ACHN (cell line): ENCODE results near the gene PAPSS2.
A peak's percentile ranks its signal among the peaks of the same experiment; 100 is the strongest.
"Not testable (repeated sequence)": the region's sequence is repeated elsewhere in the genome, so short reads cannot be mapped to it uniquely, and the experiment has no call there.

ENCODE experiments used
- DNase-seq: peaks from one replicate; pipeline ENCODE4 v3.0.0-alpha.2; 2015
- in situ Hi-C: cut with HindIII; loops from 2 replicates; pipeline ENCODE4 v1.10.0; 2017; ENCODE audit warnings: low sequenced_read_pairs, low pct_ligation_motif_present, low pct_unique_long_range_greater_than_20kb

The PAPSS2 gene

DNA sequence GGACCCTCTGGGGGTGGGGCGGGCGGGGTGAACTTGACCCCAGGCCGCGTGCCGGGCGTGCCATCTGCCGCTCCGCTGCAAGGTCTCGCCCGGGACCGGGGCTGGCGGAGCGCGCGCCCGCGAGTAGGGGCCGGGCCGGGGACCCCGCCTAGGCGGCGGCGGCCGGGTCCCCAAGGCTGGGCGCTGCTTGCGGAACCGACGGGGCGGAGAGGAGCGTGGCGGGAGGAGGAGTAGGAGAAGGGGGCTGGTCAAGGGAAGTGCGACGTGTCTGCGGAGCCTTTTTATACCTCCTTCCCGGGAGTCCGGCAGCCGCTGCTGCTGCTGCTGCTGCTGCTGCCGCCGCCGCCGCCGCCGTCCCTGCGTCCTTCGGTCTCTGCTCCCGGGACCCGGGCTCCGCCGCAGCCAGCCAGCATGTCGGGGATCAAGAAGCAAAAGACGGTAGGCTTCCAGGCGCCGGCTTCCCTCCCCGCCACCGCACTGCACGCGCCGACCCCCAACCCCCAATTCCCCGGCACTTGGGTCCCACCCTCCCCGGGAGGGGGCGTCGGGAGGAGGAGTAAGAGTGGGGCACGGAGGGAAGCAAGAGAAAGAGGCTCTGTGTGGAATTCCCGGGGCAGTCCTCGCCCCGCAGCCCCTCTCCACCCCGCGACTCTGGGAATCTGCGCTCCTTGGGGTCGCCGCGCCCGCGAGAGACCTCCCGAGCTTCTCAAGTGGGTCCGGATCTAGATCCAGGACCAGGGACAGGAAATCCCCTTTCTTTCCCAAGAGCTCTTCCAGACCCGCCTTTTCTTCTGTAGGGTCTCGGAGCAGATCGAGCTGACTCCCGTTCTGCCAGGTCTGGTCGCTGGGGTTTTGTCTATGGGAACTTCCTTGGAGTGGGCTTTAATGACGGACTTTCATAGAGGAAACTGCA, at the start of gene PAPSS2:
TSS of gene PAPSS2 (plus strand) at position 308 of the 913 bp plus-strand sequence. CDS start at position 412, 104 bp downstream.
- in situ Hi-C loops, result loop anchor here (25.0 kb wide), 1 partner anchor 102 kb away; no protein-coding TSS in a partner anchor
- peak; percentile 68 for DNase-seq

DNA sequence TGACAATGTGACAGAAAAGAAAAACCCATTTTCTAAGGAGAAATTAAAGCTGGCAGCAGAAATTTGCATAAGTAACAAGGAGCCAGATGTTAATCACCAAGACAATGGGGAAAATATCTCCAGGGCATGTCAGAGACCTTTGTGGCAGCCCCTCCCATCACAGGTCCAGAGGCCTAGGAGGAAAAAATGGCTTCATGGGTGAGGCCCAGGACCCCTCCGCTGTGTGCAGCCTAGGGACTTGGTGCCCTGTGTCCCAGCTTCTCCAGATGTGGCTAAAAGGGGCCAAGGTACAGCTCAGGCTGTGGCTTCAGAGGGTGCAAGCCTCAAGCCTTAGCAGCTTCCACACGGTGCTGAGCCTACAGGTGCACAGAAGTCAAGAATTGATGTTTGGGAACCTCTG, 48.3 kb upstream of the PAPSS2 start:
- DNase-seq, in situ Hi-C loops: not testable (repeated sequence)

DNA sequence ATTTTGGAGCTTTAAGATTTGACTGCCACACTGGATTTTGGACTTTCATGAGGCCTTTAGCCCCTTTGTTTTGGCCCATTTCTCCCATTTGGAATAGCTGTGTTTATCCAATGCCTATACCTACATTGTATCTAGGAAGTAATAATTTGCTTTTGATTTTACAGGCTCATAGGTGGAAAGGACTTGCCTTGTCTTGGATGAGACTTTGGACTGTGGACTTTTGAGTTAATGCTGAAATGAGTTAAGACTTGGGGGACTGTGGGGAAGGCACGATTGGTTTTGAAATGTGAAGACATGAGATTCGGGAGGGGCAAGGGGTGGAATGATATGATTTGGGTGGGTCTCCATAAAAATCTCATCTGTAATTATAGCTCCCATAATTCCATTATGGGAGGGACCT, 47.6 kb upstream of the PAPSS2 start:
- in situ Hi-C loops, result no loop called here
- no peak for DNase-seq

DNA sequence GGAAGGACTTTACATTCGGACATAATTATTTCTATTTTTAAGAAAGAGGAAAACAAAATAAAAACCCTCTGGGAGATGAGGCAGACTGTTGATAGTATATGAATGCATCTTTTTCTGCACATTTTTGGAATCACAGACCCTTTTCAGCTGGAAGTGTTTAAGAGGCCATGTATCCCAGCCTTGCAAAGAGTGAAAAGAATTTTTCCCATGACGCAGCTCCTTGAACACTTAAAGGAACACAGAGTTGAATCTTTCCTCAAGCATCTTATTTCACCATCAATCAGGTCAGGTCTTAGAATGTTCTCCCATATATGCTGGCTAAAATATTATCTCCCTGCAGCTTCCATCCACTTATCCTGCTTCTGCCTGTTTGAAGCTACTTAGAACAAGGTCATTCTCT, 45.9 kb upstream of the PAPSS2 start:
- in situ Hi-C loops, result no loop called here
- DNase-seq, result no peak

DNA sequence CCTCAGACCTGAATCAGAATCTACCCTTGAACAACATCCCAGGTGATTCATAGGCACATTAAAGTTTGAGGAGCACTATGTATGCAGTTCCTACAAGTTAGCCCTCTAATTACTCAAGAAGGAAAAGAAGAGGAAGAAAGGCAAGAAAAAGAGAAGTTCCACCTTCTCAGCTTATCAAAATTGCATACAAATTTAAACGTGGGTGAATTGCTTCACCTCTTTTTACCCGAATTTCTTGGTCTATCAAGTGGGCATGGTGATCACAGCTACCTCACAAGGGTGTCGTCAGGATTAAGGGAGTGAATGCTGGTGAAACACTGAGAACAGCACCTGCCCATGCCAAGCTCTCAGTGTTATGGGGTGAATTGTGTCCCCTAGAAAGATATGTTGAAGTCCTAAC, 43.8 kb upstream of the PAPSS2 start:
- no peak for DNase-seq
- in situ Hi-C loops, result no loop called here

DNA sequence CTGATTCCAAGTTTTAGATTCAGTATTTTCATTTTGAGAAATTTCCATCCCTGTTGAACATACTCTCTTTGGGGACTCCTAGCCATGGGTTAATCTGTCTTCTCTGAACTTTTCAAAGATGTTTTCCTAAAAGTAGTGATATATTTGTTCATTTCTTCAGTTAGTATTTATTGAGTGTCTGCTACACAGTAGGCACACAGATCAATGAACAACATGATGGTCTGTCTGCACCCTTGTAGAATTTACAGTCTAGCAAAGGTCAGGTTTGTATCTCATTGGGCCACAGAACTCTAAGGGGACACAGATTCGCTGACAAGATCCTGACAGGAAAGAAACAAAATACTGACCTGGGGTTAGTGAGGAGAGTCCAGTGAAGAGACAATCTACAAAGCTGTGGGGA, 42.2 kb upstream of the PAPSS2 start:
- in situ Hi-C loops, result no loop called here
- no peak for DNase-seq

DNA sequence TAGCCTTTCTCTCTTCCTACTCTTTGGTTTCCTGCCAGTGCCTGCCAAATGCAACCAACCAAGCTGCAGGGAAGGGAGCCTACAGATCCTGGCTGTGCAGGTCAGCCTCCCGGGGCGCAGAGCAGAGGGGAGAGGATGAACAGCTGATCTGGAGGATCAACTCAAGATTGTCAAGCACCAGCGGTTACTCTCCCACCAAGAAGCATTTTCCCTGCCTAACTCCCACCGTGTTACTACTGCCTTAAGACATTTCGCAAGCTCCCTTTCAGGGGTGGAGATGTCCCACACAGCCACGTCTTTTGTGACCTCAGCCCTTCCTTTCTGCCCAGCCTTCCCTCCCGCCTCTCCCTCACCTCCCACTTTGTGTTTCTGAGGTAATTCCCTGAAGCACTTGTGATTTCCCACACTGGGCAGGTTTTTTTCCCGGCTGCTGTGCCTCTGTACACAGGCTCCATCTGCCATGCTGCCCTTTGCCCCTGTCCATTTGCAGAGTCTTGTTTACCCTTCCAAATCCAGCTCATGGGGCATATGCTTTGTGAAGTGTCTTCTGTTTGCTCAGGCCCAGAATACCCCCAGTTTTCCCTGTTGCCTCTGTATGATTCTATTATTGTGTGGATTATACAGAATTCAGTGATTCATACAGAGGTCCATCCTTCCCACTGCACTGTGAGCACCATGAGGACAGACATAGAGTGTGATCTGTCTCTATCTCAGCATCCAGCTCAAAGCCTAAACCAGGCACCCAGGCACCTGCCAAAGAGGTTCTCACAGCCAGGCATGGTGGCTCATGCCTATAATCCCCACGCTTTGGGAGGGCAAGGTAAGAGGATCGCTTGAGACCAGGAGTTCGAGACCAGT, 40.9 kb upstream of the PAPSS2 start:
- in situ Hi-C loops, result no loop called here
- DNase-seq, result no peak

DNA sequence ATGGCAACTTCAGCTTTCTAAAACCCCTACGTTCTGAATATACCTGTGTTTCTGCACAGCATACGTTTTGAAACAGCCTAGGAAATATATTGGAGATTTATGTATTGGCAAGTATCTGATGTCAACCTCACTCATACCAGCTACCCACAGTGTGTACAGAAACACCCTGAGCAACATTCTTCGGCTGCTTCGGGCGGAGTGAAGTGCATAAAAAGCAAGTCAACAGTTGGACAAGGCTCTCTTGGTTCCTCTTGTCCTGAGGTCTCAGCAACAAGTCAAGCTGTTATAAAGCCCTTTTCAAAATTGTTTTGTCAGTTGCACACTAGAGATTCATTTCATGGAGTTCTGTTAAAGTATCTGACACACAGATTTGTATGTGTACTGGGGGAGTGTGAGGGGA, 40.0 kb upstream of the PAPSS2 start:
- no peak for DNase-seq
- in situ Hi-C loops, result no loop called here

DNA sequence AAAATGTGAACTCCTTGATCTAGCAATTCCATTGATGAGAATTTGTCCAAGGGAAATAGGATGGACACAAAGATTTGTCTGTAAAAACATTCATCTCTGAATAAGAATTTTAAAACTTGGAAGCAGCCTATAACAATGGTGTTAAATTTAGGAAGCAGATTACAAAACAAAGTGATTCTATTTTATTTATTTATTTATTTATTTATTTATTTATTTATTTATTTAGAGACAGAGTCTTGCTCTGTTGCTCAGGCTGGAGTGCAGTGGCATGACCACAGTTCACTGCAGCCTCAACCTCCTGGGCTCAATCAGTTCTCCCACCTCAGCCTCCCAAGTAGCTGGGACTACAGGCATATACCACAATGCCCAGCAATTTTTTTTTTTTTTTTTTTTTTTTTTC, 38.2 kb upstream of the PAPSS2 start:
- in situ Hi-C loops, DNase-seq: not testable (repeated sequence)

DNA sequence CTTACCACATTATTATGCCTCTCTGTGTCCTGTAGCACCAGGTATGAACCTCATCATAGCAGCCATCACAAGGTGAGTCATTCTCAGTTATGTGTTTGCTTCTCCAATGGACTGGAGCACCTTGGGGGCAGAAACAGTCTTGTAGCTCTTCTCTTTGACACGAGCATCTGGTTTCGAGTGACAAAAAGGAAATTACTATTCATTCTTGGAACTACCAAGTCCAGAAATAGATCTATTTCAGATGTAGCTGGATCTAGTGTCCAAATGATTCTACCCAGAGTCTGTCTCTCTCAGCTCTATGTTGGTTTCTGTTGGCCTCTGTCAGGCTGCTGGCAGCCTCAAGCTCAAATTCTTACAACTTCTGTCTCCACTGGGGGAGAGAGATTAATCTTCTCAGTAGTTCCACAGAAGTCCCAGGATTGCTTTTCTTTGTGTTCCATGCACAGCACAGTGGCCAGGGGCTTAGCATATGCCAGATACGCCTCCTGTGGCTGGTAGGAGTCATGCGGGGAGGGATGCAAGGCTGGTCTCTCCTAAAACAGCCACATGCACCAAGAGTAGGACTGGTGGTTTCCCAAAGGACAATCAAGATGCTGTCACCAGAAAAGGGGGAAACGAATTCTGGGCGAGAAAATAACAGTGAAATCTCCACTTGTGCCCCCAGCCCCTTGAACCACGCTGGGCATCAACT, 37.2 kb upstream of the PAPSS2 start:
- in situ Hi-C loops, result no loop called here
- no peak for DNase-seq

DNA sequence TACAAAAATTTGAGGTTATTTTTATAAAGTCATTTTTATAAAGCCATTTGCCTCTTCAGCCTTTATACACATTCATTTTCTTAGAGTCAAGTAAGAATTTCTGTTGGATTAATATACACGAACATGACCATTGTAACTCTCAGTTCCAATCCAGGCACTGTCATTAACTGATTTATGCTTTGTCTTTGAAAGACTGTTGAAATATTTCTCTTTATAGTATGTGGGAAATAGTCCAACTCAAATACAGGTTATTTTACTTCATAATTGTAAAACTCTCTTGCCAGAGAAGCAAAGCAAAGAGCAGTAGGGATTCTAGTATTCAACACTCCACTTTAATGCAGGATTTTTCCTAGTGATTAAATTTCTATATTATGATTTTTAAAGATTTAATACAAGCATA, 36.5 kb upstream of the PAPSS2 start:
- DNase-seq, result no peak
- in situ Hi-C loops, result no loop called here

DNA sequence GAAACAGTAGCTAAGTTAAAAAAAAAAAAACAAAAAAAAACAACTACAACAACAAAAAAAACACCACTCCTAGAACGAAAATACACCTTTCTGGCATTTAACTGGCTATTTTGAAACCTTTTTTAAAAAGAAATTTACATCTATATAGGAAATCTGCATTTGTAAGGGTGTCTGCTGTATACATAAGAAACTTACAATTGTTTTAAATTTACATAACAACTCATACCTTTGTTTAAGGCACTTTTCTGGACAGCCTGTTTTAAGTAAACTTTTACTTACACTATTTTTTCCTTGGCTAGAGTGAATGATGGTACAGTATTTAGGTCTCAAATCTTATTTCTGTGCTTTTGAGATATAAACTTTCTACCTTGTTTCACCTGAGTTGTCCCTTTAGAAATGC, 34.0 kb upstream of the PAPSS2 start:
- in situ Hi-C loops, result no loop called here
- no peak for DNase-seq

DNA sequence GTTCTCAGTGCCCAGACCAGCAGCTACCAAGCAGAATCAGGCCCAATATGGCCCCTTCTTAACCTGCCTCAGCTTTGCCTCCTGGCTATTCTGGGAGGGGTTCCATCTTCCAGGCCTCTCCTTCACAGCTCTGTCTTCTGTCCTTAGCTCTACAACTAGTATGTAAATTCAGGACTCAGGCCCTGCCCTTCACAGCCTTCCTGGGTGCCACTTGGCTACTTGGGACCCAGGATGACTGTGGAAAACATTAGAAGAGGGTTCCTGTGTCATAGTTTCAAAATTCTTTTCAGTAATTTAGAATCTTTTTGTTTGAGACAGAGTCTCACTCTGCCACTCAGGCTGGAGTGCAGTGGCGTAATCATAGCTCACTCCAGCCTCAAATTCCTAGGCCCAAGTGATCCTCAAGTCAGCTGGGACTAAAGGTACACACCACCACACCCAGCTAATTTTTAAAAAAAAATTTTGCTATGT, 33.2 kb upstream of the PAPSS2 start:
- in situ Hi-C loops, result no loop called here
- DNase-seq, result no peak

DNA sequence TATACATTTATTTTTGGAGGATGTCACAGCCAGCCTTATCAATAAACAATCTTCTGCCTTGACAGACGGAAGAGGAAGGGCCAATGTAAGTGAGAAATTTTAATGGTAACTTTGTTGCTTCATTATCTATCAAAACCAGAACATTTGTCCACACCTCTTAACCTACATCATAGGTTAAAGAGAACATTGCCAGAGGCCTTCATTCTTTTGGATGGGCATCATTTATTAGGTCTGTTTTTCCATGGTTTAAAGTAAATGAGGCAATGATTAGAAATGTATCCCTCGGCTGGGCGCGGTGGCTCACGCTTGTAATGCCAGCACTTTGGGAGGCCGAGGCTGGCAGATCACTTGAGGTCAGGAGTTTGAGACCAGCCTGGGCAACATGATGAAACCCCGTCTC, 29.5 kb upstream of the PAPSS2 start:
- DNase-seq, result no peak
- in situ Hi-C loops, result no loop called here

DNA sequence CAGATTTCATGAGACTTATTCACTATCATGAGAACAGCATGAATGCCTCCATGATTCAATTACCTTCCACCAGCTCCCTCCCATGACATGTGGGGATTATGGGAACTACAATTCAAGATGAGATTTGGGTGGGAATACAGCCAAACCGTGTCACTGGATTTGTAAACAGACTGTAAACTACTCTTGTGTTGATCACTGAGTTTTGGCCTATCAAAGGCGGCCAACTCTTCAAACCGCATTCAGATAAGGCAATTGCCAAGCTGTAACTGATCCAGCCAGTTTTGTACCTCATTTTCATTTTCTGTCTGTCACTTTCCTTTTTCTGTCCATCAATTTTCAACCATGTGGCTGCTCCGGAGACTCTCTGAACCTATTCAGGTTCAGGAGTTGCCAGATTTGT, 27.2 kb upstream of the PAPSS2 start:
- in situ Hi-C loops, result no loop called here
- no peak for DNase-seq

DNA sequence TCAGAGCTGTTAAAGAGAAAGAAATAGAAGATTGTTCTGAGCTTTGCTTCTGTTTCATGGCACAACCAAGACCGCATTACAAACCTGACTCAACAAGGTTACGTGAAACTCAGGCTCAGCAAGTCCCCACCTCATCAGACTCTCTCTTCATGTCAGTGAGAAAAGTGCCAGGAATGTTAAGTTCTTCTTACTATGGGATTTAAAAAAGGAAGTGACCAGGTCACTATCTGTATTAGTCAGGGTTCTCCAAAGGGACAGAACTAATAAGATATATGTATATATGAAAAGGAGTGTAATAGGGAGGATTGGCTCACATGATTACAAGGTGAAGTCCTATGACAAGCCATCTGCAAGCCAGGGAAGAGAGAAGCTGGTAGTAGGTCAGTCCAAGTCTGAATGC, 25.4 kb upstream of the PAPSS2 start:
- DNase-seq, result no peak
- in situ Hi-C loops, result no loop called here

DNA sequence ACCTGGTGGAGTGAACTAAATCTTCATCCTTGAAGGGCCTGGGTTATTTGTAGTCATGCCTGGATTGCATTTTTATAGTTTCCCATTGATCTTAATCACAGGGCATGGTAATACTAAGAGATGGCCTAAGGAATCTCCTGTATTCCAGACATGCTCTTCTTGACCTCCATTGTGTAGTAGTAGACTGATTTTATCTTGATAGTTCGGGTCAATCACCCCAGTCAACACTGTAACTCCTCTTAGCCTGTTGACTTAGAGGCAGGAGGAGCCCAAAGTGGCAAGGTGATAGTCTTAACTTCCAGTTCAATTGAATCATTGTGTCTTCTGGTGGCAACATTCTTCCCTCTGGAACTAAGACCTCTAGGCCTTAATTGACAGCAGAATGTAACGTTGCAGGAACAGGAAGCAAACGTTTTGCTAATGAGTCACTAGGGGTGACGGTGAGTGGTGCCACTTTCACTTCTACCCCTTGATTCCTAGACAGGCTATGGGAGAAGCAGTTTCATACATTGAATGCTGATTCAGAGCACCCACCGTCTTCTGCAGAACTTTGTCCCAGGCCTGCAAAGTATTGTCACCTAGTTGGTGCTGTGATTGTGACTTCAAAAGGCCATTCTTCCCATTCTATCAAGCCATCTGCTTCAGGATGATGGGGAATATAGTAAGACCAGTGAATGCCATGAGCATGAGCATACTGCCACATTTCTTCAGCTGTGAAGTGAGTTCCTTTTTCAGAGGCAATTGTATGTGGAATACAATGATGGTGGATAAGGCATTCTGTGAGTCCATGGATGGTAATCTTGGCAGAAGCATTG, 24.0 kb upstream of the PAPSS2 start:
- DNase-seq, result peak; percentile 89
- in situ Hi-C loops, result no loop called here

DNA sequence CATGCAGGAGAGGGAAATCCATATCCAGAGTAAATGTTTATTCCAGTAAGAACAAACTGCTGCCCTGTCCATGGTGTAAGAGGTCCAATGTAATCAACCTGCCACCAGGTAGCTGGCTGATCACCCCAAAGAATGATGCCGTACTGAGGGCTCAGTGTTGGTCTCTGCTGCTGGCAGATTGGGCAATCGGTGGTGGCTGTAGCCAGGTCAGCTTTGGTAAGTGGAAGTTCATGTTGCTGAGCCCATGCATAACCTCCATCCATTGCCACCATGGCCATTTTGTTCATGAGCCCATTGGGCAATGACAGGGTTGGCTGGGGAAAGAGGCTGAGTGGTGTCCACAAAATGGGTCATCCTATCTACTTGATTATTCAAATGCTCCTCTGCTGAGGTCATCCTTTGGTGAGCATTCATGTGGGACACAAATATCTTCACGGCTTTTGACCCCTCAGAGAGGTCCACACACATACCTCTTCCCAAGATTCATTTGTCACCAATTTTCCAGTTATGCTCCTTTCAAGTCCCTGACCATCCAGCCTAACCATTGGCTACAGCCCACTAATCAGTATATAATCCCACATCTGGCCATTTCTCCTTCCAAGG, 23.3 kb upstream of the PAPSS2 start:
- in situ Hi-C loops, result no loop called here

More for the DNA sequence above, 23.3 kb upstream of the PAPSS2 start:
- peak; percentile 30 for DNase-seq
